Islet of Langerhans (tissue), 1 donor: ENCODE data around the gene FHAD1.

Source experiments
- FAIRE-seq: peaks from one replicate; lab custom pipeline; 2011; peaks lifted over from hg19 to GRCh38; lab: Jason Lieb, UNC

The FHAD1 gene

GRCh38 chr1:15218287-15219279 is 28.4 kb upstream of the FHAD1 start:
- FAIRE-seq = no peak

DNA sequence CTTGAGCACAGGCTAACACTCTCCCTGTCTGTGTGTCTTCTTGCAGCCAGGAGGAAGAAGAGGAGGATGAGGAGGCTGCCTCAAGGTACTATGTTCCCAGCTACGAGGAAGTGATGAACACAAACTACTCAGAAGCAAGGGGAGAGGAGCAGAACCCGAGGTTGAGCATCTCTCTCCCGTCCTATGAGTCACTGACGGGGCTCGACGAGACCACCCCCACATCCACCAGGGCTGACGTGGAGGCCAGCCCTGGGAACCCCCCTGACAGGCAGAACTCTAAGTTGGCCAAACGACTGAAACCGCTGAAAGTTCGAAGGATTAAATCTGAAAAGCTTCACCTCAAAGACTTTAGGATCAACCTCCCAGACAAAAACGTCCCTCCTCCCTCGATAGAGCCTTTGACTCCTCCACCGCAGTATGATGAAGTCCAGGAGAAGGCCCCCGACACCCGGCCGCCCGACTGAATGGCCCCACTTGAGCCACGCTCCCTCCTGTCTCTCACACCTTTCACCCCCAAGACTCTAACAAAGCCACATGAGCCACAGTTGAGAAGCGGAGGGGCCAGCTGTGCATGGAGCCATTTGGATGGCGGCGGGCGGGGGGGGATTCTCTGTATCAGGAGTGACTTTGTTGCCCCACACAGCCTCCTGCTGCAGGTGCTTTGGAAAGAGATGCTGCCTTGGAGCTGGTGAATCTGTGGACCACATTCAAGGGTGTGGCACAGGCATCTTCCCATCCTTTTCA is 27.6 kb upstream of the FHAD1 start:
- FAIRE-seq = no peak

- no peak for FAIRE-seq
Observed at GRCh38 chr1:15220024-15220392, 27.0 kb upstream of the FHAD1 start.

DNA sequence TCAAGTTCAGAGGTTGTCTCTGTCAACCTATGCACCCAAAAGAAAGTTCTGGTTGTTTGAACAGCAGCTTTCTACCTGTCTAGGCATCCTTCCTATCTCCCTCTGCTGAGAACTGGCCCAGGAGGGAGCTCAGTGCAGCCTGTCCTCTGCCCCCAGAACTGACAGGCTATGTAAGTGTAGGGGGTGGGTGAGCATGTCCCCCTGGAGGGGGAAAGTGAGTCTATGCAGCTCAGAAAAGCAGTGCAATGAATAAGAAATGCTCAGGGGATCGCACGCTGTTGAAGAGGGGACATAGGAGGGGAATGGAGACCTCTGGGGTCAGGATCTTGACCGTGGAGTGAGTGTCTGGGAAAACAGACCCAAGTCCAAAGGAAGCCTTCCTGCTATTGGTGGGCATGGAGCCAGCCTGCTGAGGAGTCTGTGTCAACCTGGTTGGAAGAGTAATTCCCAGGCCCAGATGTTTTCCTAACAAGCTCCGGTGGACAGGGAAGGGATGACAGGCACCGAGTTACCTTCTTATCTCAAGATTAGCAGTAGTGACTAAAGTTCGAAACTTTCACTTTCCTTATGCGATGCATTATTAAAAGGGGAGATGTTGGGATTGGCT is 26.1 kb upstream of the FHAD1 start:
- FAIRE-seq = no peak

GRCh38 chr1:15222653-15223303 is 24.2 kb upstream of the FHAD1 start:
- FAIRE-seq = no peak

DNA sequence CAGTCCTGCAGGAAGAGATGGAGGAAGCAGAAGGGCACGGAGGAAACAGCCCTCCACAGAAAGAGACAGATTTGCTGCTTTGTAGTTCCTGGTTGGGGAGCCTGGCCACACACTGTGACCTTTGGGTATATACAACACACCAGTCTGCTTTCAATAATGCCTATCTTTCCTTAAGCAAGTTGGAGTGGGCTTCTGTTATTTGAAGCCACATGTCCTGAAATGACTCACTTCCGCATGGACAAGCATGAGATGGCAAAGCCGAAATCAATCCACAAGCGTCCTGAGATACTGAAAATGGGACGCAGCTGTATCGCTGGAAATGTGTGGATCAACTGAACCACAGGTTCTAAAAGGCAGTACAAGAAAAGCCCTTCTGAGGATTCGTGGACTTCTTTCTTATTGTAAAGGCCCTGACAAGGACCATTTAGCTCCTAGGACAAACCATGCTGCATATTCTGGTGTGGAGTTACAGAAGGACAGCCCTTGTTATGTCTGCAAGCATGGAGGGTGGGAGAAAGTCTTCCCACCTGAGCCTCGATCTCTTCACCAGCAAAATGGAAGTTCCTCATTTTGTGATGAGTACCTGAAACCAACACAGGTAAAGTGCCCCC is 22.7 kb upstream of the FHAD1 start:
- FAIRE-seq = no peak

- FAIRE-seq = no peak
Observed at GRCh38 chr1:15224974-15225373, 22.0 kb upstream of the FHAD1 start.

- FAIRE-seq = no peak
Observed at GRCh38 chr1:15225461-15225860, 21.6 kb upstream of the FHAD1 start.

GRCh38 chr1:15226388-15227255 is 20.4 kb upstream of the FHAD1 start:
- no peak for FAIRE-seq

DNA sequence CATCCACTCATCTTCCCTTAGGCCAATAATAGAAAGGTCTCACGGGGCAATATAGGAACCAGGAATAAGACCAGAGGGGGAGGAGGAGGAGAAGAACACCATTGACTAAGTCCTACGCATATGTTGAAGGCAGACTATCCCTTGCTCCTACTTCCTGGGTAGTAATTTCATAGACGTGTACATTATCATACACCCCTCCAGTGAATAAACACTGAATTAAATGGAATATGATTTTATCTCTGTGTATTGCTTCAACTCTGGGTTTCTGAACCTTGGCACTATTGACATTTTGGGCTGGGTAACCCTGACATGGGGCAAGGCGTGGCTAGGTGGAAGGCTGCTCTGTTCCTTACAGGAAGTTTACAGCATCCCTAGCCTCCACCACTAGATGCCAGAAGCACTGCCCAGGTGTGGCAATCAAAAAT is 17.3 kb upstream of the FHAD1 start:
- FAIRE-seq = no peak

DNA sequence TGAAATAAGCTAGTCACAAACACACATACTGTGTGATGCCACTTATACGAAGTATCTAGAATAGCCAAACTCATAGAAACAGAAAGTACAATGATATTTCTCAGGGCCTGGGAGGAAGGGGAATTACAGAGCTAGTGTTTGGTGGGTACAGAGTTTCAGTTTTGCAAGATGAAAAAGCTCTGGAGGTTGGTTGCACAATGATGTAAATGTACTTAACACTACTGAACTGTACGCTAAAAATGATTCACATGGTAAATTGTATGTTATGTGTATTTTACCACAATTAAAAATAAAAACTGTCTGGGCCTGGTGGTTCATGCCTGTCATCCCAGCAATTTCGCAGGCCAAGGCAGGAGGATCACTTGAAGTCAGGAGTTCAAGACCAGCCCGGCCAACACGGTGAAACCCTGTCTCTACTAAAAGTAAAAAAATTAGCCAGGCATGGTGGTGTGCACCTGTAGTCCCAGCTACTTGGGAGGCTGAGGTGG is 15.3 kb upstream of the FHAD1 start:
- FAIRE-seq = no peak

DNA sequence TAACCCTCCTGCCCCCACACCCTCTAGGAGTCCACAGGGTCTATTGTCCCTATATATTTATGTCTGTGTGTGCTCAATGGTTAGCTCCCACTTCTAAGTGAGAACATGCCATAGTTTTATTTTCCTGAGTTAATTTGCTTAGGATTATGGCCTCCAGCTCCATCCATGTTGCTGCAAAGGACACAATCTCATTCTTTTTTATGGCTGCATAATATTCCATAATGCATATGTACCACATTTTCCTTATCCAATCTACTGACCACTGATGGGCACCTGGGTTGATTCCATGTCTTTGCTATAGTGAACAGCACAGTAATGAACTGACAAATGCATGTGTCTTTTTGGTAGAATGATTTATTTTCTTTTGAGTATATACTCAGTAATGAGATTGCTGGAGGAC is 13.3 kb upstream of the FHAD1 start:
- no peak for FAIRE-seq

DNA sequence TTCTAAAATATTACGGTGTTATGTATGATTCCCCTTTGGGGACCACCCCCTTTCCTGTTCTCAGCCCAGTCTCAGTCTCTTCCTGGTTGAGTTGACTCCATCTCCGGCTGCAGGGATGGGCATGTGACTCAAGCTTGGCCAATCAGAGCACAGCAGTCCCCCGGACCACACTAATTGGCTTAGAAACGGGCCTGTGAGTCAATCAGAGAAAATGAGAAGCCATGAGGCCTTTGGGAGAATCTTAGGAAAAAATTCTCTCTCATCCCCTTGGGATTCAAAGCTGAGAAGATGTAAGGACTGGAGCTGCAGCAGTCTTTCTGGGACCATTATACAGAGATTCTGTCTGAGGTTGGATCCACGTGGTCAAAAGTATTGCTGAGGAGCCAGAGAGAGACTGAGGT is 10.7 kb upstream of the FHAD1 start:
- no peak for FAIRE-seq

DNA sequence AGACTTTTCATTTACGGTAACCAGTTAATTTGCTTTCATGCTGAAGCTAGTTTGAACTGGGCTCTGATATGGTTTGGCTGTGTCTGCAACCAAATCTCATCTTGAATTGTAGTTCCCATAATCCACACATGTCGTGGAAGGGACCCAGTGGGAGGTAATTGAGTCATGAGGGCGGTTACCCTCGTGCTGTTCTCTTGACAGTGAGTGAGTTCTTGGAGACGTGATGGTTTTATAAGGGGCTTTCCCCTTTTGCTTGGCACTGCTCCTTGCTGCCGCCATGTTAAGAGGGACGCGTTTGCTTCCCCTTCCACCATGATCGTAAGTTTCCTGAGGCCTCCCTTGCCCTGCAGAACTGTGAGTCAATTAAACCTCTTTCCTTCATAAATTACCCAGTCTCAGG is 10.3 kb upstream of the FHAD1 start:
- no peak for FAIRE-seq

DNA sequence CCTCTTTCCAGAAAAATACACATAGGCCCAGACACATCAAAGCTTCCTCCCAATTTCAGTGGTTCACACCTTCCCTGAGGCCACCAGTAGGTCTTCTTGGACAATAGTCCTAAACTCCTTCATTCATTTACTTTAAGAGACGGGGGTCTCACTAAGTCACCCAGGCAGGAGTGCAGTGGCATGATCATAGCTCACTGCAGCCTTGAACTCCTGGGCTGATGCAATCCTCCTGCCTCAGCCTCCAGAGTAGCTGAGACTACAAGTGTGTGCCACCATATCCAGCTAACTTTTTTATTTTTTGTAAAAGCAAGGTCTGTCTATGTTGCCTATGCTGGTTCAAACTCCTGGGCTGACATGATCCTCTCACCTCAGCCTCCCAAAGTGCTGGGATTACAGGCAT is 8.2 kb upstream of the FHAD1 start:
- no peak for FAIRE-seq

GRCh38 chr1:15242766-15243165 is 4.3 kb upstream of the FHAD1 start:
- no peak for FAIRE-seq

- FAIRE-seq = no peak
Observed at GRCh38 chr1:15243275-15244043, 3.6 kb upstream of the FHAD1 start.

DNA sequence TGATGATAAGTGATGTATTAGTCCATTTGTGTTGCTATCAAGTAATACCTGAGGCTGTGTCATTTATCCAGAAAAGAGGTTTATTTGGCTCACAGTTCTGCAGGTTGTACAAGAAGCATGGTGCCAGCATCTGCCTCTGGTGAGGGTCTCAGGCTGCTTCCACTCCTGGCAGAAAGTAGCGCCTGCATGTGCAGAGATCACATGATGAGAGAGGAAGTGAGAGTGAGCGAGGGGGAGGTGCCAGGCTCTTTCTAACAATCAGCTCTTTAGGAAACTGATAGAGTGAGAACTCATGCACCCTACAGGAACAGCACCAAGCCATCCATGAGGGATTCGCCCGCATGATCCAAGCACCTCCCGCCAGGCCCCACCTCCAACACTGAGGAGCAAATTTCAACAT is 2.2 kb upstream of the FHAD1 start:
- no peak for FAIRE-seq

DNA sequence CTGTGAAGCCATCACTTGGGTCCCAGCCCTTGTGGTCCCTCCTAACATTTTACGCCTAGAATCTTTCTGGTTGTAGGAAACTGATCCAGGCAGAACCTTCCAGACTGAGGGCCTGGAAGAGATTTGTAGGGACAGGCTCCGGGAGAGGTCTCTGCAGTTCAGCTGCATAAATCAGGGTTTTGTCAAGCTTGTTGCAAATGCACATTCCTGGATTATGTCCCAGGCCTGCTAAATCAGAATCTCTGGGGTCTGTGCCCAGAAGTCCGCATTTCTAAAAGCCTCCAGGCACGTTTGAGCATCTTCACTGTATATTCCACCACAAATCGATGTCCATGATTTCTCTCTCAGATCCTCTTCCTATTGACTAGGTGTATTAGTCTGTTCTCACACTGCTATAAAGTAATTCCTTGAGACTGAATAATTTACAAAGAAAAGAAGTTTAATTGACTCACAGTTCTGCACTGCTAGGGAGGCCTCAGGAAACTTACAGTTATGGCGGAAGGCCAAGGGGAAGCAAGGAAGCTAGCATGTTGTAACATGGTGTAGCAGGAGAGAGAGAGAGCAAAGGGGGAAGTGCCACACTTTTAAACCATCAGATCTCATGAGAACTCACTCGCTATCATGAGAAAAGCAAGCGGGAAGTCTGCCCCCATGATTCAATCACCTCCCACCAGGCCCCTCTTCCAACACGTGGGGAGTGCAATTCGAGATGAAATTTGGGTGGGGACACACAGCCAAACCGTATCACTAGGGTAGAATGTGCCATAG is 1.2 kb upstream of the FHAD1 start:
- FAIRE-seq = no peak
